K562 (cell line): ENCODE data around the gene MKNK2. TPM values are rescaled to one million over a fixed set of nuclear protein-coding genes. Genes with fewer than 3 reads are reported as not detected.

Experiments used
- ARHGAP35 ChIP-seq: fragments of 450-650 bp; IDR thresholded peaks from 2 replicates; pipeline ENCODE4 v1.6.1; 2018; ENCODE audit not compliant: partially characterized antibody
- BRCA1 ChIP-seq, 2 experiments: fragments of 450-650 bp in 1 of 2; sonication (generic) in 1 of 2; formaldehyde crosslinking in 1 of 2; IDR thresholded peaks; 2 replicates each; pipeline versions ENCODE4 v1.5.0 to v1.6.1; 2017 to 2020; ENCODE audit warnings: mild to moderate bottlenecking in 1 of 2, missing genetic modification reagents in 1 of 2
- CBFA2T3 ChIP-seq: fragments of 450-650 bp; IDR thresholded peaks from 2 replicates; pipeline ENCODE4 v1.6.1; 2017
- CREBBP ChIP-seq: IDR thresholded peaks from one replicate; pipeline ENCODE4 v1.6.1; 2012; ENCODE audit warnings: low read depth, mild to moderate bottlenecking, control low read depth, inconsistent platforms, low read length
- FUS ChIP-seq: fragments of 200-400 bp; formaldehyde crosslinking; optimal IDR thresholded peaks from 2 replicates; pipeline ENCODE3; 2017; ENCODE audit warnings: low read depth, low read length
- HLTF ChIP-seq: fragments of 450-650 bp; IDR thresholded peaks from 2 replicates; pipeline ENCODE4 v1.6.1; 2016
- KAT2B ChIP-seq: IDR thresholded peaks from one replicate; pipeline ENCODE4 v1.6.1; 2012; ENCODE audit warnings: low read depth, mild to moderate bottlenecking, control low read depth, inconsistent platforms, low read length, moderate library complexity
- MTF1 ChIP-seq: fragments of 250-450 bp; sonication (Bioruptor Pico); IDR thresholded peaks from 2 replicates; pipeline ENCODE4 v1.9.0; 2021; ENCODE audit warnings: moderate library complexity, mild to moderate bottlenecking, inconsistent platforms, borderline replicate concordance
- PHF21A ChIP-seq: fragments of 450-650 bp; IDR thresholded peaks from 2 replicates; pipeline ENCODE4 v1.6.1; 2017; ENCODE audit warnings: low read depth, borderline replicate concordance
- SIN3B ChIP-seq: fragments of 450-650 bp; IDR thresholded peaks from 2 replicates; pipeline ENCODE4 v1.6.1; 2017; ENCODE audit warnings: low read depth, mild to moderate bottlenecking, moderate library complexity
- TOE1 ChIP-seq, 2 experiments: fragments of 450-650 bp in 1 of 2; sonication (generic) in 1 of 2; formaldehyde crosslinking in 1 of 2; IDR thresholded peaks; 2 replicates each; pipeline versions ENCODE4 v1.7.1 to v1.8.0; 2016 to 2022; ENCODE audit warnings: borderline replicate concordance in 2 of 2, mild to moderate bottlenecking in 2 of 2, antibody characterized with exemption in 1 of 2, inconsistent platforms in 1 of 2, low read depth in 1 of 2, missing genetic modification reagents in 1 of 2, moderate library complexity in 1 of 2
- XRCC5 ChIP-seq: fragments of 200-400 bp; formaldehyde crosslinking; IDR thresholded peaks from 2 replicates; pipeline ENCODE4 v1.6.1; 2017; ENCODE audit warnings: low read depth, mild to moderate bottlenecking, low read length
- ZNF253 ChIP-seq: fragments of 250-450 bp; sonication (Bioruptor Pico); conservative IDR thresholded peaks from 2 replicates; pipeline ENCODE4 v1.6.1; 2021; ENCODE audit warnings: mild to moderate bottlenecking
- ZNF551 ChIP-seq: fragments of 250-450 bp; sonication (Bioruptor Pico); IDR thresholded peaks from 2 replicates; pipeline ENCODE4 v1.5.0; 2021; ENCODE audit warnings: mild to moderate bottlenecking, moderate library complexity
- polyA plus RNA-seq, 8 experiments: library from polyadenylated mRNA; depleted of rRNA in 4 of 8; stranded (reverse) in 5 of 8; unstranded in 3 of 8; fragments of >200 nt; fragmentation: Nextera tagmentation in 2 of 8; fragmentation: Illumina TruSeq in 1 of 8; extraction: Ambion mirVana in 2 of 8; extraction: Trizol in 1 of 8; gene quantifications; 2 replicates each; pipeline versions ENCODE4 v1.2.1 to v1.2.3, GENCODE V29; 2011 to 2014; ENCODE audit warnings: inconsistent platforms in 1 of 8, missing spikeins in 1 of 8
- total RNA-seq, 7 experiments: library from RNA; depleted of rRNA in 6 of 7; stranded (reverse); fragments of >200 nt in 6 of 7; fragmentation: Illumina TruSeq in 2 of 7; extraction: Trizol in 2 of 7; gene quantifications; 2 replicates each; pipeline versions ENCODE4 v1.2.1 to v1.2.3, GENCODE V29; 2011 to 2021; ENCODE audit warnings: low replicate concordance in 1 of 7
- TF ChIP-seq, protein P1 (sequence below): fragments of 200-800 bp; sonication (Bioruptor generic); IDR thresholded peaks from 2 replicates; pipeline ENCODE4 v1.6.1; 2016; ENCODE audit warnings: missing genetic modification characterization, missing compliant biosample characterization
- TF ChIP-seq, protein P2 (sequence below): fragments of 450-650 bp; formaldehyde crosslinking; IDR thresholded peaks from 2 replicates; pipeline ENCODE4 v1.4.0; 2022; ENCODE audit warnings: missing genetic modification characterization
- TF ChIP-seq, protein P3 (sequence below): sonication (generic); formaldehyde crosslinking; IDR thresholded peaks from 2 replicates; pipeline ENCODE4 v1.8.0; 2023; ENCODE audit warnings: mild to moderate bottlenecking, missing genetic modification reagents

MKNK2 gene
- total and polyA plus RNA-seq, 9 of the 15 experiments (the other 6 are each of a cell fraction or from before 2014, with no cell fraction given) = 5.1 to 191 (median 51.9) TPM

DNA sequence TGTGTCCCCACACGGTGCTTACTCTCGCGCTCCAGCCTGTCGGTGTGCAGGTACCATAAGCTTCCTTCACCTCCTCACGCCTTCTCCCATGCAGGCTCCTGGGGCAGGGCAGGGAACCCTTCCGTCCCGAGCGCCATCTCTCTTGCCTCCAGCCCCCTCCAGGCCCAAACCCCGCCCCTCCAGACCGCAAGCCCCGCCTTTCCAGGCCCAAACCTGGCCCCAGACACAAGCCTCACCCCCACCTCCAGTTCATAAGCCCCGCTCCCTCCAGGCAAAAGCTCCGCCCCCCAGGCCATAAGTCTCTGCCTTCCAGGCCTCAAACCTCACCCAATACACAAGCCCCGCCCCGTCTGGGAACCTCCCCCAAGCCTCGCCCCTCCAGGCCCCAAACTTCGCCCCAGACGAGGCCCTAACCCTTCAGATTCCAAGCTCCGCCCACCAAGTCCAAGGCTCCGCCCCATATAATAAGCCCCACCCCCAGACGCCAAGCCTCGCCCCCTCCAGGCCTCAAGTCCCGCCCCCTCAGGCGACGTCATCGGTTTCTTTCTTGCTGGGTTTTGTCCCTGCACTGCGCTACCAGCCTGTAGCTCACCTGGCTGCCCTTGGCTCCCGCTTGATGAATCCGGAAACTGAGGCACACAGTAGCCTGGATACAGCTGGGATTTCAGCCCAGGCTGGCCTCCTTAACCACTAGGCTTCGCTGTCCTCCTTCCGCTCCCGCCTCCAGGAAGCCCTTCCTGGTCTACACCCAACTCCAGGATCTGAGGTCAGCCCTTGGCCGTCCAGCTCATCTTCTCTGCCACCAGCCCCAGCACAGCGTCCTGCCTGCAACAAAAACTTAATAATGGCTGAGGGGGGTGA, 16.1 kb downstream of the MKNK2 start (continued):
- TF ChIP-seq MTF1 (no peak), KAT2B (no peak), XRCC5 (no peak), ZNF551 (no peak), FUS (no peak), TOE1 (IDR thresholded peaks at IDR 0.05; ENCODE audit: borderline replicate concordance) (no peak), TOE1 (CRISPR knock-in tag; IDR thresholded peaks at IDR 0.05; ENCODE audit: borderline replicate concordance, low read depth) (no peak), CBFA2T3 (no peak), ARHGAP35 (no peak), SIN3B (no peak; the same call in 1 of the 2 replicates), BRCA1 (IDR thresholded peaks at IDR 0.05) (no peak), BRCA1 (CRISPR knock-in tag; IDR thresholded peaks at IDR 0.05) (no peak), HLTF (no peak), ZNF253 (CRISPR knock-in tag) (no peak), PHF21A (no peak), CREBBP (no peak)
- TF ChIP-seq, protein P1, sequence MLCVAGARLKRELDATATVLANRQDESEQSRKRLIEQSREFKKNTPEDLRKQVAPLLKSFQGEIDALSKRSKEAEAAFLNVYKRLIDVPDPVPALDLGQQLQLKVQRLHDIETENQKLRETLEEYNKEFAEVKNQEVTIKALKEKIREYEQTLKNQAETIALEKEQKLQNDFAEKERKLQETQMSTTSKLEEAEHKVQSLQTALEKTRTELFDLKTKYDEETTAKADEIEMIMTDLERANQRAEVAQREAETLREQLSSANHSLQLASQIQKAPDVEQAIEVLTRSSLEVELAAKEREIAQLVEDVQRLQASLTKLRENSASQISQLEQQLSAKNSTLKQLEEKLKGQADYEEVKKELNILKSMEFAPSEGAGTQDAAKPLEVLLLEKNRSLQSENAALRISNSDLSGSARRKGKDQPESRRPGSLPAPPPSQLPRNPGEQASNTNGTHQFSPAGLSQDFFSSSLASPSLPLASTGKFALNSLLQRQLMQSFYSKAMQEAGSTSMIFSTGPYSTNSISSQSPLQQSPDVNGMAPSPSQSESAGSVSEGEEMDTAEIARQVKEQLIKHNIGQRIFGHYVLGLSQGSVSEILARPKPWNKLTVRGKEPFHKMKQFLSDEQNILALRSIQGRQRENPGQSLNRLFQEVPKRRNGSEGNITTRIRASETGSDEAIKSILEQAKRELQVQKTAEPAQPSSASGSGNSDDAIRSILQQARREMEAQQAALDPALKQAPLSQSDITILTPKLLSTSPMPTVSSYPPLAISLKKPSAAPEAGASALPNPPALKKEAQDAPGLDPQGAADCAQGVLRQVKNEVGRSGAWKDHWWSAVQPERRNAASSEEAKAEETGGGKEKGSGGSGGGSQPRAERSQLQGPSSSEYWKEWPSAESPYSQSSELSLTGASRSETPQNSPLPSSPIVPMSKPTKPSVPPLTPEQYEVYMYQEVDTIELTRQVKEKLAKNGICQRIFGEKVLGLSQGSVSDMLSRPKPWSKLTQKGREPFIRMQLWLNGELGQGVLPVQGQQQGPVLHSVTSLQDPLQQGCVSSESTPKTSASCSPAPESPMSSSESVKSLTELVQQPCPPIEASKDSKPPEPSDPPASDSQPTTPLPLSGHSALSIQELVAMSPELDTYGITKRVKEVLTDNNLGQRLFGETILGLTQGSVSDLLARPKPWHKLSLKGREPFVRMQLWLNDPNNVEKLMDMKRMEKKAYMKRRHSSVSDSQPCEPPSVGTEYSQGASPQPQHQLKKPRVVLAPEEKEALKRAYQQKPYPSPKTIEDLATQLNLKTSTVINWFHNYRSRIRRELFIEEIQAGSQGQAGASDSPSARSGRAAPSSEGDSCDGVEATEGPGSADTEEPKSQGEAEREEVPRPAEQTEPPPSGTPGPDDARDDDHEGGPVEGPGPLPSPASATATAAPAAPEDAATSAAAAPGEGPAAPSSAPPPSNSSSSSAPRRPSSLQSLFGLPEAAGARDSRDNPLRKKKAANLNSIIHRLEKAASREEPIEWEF (CRISPR knock-in tag) = no peak
- TF ChIP-seq, protein P2, sequence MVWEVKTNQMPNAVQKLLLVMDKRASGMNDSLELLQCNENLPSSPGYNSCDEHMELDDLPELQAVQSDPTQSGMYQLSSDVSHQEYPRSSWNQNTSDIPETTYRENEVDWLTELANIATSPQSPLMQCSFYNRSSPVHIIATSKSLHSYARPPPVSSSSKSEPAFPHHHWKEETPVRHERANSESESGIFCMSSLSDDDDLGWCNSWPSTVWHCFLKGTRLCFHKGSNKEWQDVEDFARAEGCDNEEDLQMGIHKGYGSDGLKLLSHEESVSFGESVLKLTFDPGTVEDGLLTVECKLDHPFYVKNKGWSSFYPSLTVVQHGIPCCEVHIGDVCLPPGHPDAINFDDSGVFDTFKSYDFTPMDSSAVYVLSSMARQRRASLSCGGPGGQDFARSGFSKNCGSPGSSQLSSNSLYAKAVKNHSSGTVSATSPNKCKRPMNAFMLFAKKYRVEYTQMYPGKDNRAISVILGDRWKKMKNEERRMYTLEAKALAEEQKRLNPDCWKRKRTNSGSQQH = no peak
- TF ChIP-seq, protein P3, sequence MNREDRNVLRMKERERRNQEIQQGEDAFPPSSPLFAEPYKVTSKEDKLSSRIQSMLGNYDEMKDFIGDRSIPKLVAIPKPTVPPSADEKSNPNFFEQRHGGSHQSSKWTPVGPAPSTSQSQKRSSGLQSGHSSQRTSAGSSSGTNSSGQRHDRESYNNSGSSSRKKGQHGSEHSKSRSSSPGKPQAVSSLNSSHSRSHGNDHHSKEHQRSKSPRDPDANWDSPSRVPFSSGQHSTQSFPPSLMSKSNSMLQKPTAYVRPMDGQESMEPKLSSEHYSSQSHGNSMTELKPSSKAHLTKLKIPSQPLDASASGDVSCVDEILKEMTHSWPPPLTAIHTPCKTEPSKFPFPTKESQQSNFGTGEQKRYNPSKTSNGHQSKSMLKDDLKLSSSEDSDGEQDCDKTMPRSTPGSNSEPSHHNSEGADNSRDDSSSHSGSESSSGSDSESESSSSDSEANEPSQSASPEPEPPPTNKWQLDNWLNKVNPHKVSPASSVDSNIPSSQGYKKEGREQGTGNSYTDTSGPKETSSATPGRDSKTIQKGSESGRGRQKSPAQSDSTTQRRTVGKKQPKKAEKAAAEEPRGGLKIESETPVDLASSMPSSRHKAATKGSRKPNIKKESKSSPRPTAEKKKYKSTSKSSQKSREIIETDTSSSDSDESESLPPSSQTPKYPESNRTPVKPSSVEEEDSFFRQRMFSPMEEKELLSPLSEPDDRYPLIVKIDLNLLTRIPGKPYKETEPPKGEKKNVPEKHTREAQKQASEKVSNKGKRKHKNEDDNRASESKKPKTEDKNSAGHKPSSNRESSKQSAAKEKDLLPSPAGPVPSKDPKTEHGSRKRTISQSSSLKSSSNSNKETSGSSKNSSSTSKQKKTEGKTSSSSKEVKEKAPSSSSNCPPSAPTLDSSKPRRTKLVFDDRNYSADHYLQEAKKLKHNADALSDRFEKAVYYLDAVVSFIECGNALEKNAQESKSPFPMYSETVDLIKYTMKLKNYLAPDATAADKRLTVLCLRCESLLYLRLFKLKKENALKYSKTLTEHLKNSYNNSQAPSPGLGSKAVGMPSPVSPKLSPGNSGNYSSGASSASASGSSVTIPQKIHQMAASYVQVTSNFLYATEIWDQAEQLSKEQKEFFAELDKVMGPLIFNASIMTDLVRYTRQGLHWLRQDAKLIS (CRISPR knock-in tag) = no peak
